Breast epithelium (tissue), 4 donors: Measurements from ENCODE around the gene WDR86. TPM values are rescaled to one million over a fixed set of nuclear protein-coding genes. Genes with fewer than 3 reads are reported as not detected.

Experiments used
- DNase-seq, 2 donors: peaks; one replicate each; pipeline ENCODE4 v3.0.0-alpha.2; 2019; ENCODE audit warnings: low spot score in 2 of 2
- H3K27ac ChIP-seq, 2 donors: fragments of 200-600 bp; sonication (generic) in 1 of 2; one replicate each; pipeline ENCODE4 v1.5.1; 2016 to 2019; ENCODE audit warnings: mild to moderate bottlenecking in 1 of 2
- H3K27me3 ChIP-seq, 2 donors: fragments of 200-600 bp; sonication (generic) in 1 of 2; one replicate each; pipeline versions ENCODE4 v1.5.1 to v1.6.0; 2017 to 2019; ENCODE audit warnings: control low read depth in 1 of 2, mild to moderate bottlenecking in 1 of 2
- H3K36me3 ChIP-seq: fragments of 200-600 bp; one replicate; pipeline ENCODE4 v1.5.1; 2019
- H3K4me1 ChIP-seq, 2 donors: fragments of 200-600 bp; sonication (generic); one replicate each; pipeline ENCODE4 v1.5.1; 2016 to 2019; ENCODE audit warnings: control low read depth in 1 of 2
- H3K4me3 ChIP-seq, 3 donors: fragments of 200-600 bp; sonication (generic); 1 replicate in 2 of 3; 2 replicates in 1 of 3; pipeline ENCODE4 v1.5.1; 2016 to 2019; ENCODE audit warnings: mild to moderate bottlenecking in 3 of 3, moderate library complexity in 2 of 3
- H3K9me3 ChIP-seq, 2 donors: fragments of 200-600 bp; sonication (generic) in 1 of 2; one replicate each; pipeline ENCODE4 v1.5.1; 2016 to 2019; ENCODE audit warnings: control low read depth in 1 of 2
- CTCF ChIP-seq, 3 donors: fragments of 450-650 bp; IDR thresholded peaks; one replicate each; pipeline ENCODE4 v1.5.1; 2016 to 2017; ENCODE audit warnings: antibody characterized with exemption in 3 of 3, mild to moderate bottlenecking in 3 of 3, moderate library complexity in 3 of 3
- POLR2A ChIP-seq: fragments of 450-650 bp; IDR thresholded peaks from one replicate; pipeline ENCODE4 v1.6.1; 2016; ENCODE audit warnings: antibody characterized with exemption, mild to moderate bottlenecking, moderate library complexity
- POLR2AphosphoS5 ChIP-seq, 3 donors: sonication (generic); formaldehyde crosslinking; IDR thresholded peaks; one replicate each; pipeline ENCODE4 v1.6.1; 2017; ENCODE audit warnings: antibody characterized with exemption in 3 of 3
- intact Hi-C: fragments of 100-400 bp; cut with DNase I; formaldehyde crosslinking; loops from one replicate; pipeline ENCODE4 v1.15.1; 2023; ENCODE audit warnings: low total_unique reads
- total RNA-seq, 3 donors: library from RNA; depleted of rRNA; stranded (reverse); fragments of >200 nt; gene quantifications; one replicate each; pipeline ENCODE4 v1.1.0, GENCODE V29; 2016

Gene WDR86
- total RNA-seq, 3 donors from 2014 or later = 15.5 to 61.5 (median 57.0) TPM

DNA sequence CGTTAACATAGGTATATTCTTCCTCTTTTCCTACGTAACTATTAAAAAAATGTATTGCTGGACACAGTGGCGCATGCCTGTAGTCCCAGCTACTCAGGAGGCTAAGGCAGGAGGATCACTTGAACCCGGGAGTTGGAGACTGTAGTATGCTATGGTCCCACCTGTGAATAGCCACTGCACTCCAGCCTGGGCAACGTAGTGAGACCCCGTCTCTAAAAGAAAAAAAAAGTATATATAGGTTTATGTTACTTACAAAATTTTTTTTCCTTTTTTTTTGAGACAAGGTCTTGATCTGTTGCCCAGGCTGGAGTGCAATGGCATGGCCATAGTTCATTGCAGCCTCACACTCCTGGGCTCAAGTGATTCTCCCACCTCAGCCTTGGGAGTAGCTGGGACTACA is 62.6 kb downstream of the WDR86 start:
- DNase-seq = no peak
- Histone ChIP-seq H3K36me3 (no peaks in the 10 kb centered on the region), H3K4me3 (no peak overlapping the region), H3K27me3 (no peaks in the 10 kb centered on the region), H3K9me3 (no peaks in the 10 kb centered on the region), H3K4me1 (peaks cover 0 to 11% of the 10 kb centered on the region in 2 donors), H3K27ac (no peak overlapping the region)
- TF ChIP-seq CTCF (IDR thresholded peaks at IDR 0.05) (no peak), POLR2A (no peak), POLR2AphosphoS5 (IDR thresholded peaks at IDR 0.05) (no peak)
- intact Hi-C loops = no loop called here

- H3K27ac ChIP-seq = no peak overlapping the region
- H3K36me3 ChIP-seq = no peaks in the 10 kb centered on the region
- intact Hi-C loops = no loop called here
- no peak for DNase-seq
- TF ChIP-seq POLR2A = no peak
- TF ChIP-seq CTCF (IDR thresholded peaks at IDR 0.05) = no peak
- no peak for TF ChIP-seq POLR2AphosphoS5 (IDR thresholded peaks at IDR 0.05)
- H3K9me3 ChIP-seq = no peaks in the 10 kb centered on the region
- H3K4me3 ChIP-seq = no peak overlapping the region
- H3K27me3 ChIP-seq = no peaks in the 10 kb centered on the region
- peaks cover 0 to 11% of the 10 kb centered on the region in 2 donors for H3K4me1 ChIP-seq
Observed at GRCh38 chr7:151346470-151346769, 63.4 kb downstream of the WDR86 start.

- intact Hi-C loops = no loop called here
Observed at GRCh38 chr7:151345576-151346469, 64.0 kb downstream of the WDR86 start.

GRCh38 chr7:151343516-151343915 is 66.3 kb downstream of the WDR86 start:
- intact Hi-C loops = no loop called here
- TF ChIP-seq CTCF (IDR thresholded peaks at IDR 0.05) (no peak), POLR2AphosphoS5 (IDR thresholded peaks at IDR 0.05) (no peak), POLR2A (no peak)
- no peaks in the 10 kb centered on the region for H3K36me3 ChIP-seq
- H3K4me3 ChIP-seq = no peak overlapping the region
- peaks cover 0 to 11% of the 10 kb centered on the region in 2 donors for H3K4me1 ChIP-seq
- no peak overlapping the region for H3K27ac ChIP-seq
- no peak for DNase-seq
- H3K9me3 ChIP-seq = no peaks in the 10 kb centered on the region
- H3K27me3 ChIP-seq = no peaks in the 10 kb centered on the region

More at GRCh38 chr7:151345576-151346469, 64.0 kb downstream of the WDR86 start:
- no peak for TF ChIP-seq POLR2AphosphoS5 (IDR thresholded peaks at IDR 0.05)
- TF ChIP-seq POLR2A = no peak
- TF ChIP-seq CTCF (IDR thresholded peaks at IDR 0.05) = no peak
- Histone ChIP-seq H3K4me3 (no peak overlapping the region), H3K36me3 (no peaks in the 10 kb centered on the region), H3K27me3 (no peaks in the 10 kb centered on the region), H3K27ac (no peak overlapping the region), H3K4me1 (peaks cover 0 to 11% of the 10 kb centered on the region in 2 donors), H3K9me3 (no peaks in the 10 kb centered on the region)
- DNase-seq = no peak

GRCh38 chr7:151342811-151343210 is 67.0 kb downstream of the WDR86 start:
- DNase-seq = no peak
- TF ChIP-seq CTCF (IDR thresholded peaks at IDR 0.05) = no peak
- no peak for TF ChIP-seq POLR2A
- TF ChIP-seq POLR2AphosphoS5 (IDR thresholded peaks at IDR 0.05) = no peak
- peak overlapping the region; percentile 77 to 93 (median 86) for H3K4me3 ChIP-seq

More at GRCh38 chr7:151342811-151343210, 67.0 kb downstream of the WDR86 start:
- Histone ChIP-seq H3K4me1 (peaks cover 0 to 11% of the 10 kb centered on the region in 2 donors), H3K9me3 (no peaks in the 10 kb centered on the region), H3K36me3 (no peaks in the 10 kb centered on the region), H3K27me3 (no peaks in the 10 kb centered on the region), H3K27ac (no peak overlapping the region)
- intact Hi-C loops = no loop called here
